Lower leg skin (tissue), 3 donors: ENCODE data around the gene ASIC2.

ENCODE experiments used
- POLR2A ChIP-seq, 2 donors: fragments of 450-650 bp; IDR thresholded peaks; one replicate each; pipeline ENCODE4 v1.6.1; 2016 to 2017; ENCODE audit warnings: antibody characterized with exemption in 2 of 2, mild to moderate bottlenecking in 1 of 2, moderate library complexity in 1 of 2
- TF ChIP-seq, protein P1 (sequence below), 3 donors: fragments of 450-650 bp; IDR thresholded peaks; one replicate each; pipeline ENCODE4 v1.5.1; 2016; ENCODE audit warnings: antibody characterized with exemption in 3 of 3, mild to moderate bottlenecking in 3 of 3, moderate library complexity in 2 of 3

DNA sequence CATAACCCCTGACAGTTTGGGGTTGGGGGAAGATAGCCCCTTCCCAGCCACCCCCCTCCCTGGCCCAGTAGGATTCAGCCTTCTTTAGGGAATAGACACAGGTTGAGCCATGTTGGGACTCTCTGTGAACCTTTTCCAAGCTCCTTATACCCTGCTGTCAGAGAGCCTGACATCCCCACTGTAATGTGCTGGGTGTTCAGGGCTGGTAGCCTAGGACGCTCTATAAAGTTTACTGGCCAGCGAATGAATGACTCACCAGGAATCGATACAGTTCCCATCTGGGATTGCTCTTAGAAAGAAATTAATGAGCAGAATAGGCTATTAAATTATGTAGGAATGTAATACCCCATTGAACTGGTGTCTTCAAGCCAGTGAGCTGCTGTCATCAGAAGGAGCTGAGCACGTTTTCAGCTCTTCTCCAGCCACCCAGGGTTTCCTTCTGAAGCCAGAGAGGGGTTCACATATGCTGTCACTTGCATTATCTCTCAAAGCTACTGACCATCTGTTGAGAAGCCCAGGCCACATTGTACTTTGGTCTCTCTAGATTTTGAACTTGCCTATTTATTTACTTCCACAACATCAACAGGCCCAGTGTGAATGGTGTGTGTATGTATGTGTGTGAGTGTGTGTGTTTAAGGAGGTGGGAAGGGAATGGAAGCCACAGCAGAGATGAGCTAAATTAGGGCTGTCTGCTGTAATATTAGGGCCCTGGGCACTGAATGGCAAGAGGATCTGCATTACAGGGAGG, 236.5 kb downstream of the ASIC2 start:
- TF ChIP-seq, protein P1, sequence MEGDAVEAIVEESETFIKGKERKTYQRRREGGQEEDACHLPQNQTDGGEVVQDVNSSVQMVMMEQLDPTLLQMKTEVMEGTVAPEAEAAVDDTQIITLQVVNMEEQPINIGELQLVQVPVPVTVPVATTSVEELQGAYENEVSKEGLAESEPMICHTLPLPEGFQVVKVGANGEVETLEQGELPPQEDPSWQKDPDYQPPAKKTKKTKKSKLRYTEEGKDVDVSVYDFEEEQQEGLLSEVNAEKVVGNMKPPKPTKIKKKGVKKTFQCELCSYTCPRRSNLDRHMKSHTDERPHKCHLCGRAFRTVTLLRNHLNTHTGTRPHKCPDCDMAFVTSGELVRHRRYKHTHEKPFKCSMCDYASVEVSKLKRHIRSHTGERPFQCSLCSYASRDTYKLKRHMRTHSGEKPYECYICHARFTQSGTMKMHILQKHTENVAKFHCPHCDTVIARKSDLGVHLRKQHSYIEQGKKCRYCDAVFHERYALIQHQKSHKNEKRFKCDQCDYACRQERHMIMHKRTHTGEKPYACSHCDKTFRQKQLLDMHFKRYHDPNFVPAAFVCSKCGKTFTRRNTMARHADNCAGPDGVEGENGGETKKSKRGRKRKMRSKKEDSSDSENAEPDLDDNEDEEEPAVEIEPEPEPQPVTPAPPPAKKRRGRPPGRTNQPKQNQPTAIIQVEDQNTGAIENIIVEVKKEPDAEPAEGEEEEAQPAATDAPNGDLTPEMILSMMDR (IDR thresholded peaks at IDR 0.05) = no peak
- TF ChIP-seq POLR2A (IDR thresholded peaks at IDR 0.05) = no peak
